H1 (cell line): ENCODE data around the gene TIMM10B. TPM values are rescaled to one million over a fixed set of nuclear protein-coding genes. Genes with fewer than 3 reads are reported as not detected.

Source experiments
- CREB1 ChIP-seq: IDR thresholded peaks from 2 replicates; pipeline ENCODE4 v1.6.1; 2012; ENCODE audit warnings: inconsistent platforms
- CTBP2 ChIP-seq: IDR thresholded peaks from 2 replicates; pipeline ENCODE4 v1.7.0; 2011; ENCODE audit warnings: borderline replicate concordance, mild to moderate bottlenecking, moderate library complexity, mixed read lengths, low read length; ENCODE audit not compliant: insufficient read depth, insufficient read length
- KDM5A ChIP-seq: fragments of 200-600 bp; IDR thresholded peaks from 2 replicates; pipeline ENCODE4 v1.7.1; 2012; ENCODE audit warnings: mild to moderate bottlenecking, low read length, inconsistent platforms, mixed read lengths
- RAD21 ChIP-seq, 2 experiments: IDR thresholded peaks in 1 of 2; conservative IDR thresholded peaks in 1 of 2; 2 replicates each; pipeline ENCODE4 v1.6.1; 2011; ENCODE audit warnings: low read depth in 2 of 2, low read length in 2 of 2, improper control_type of control experiment in 1 of 2, inconsistent platforms in 1 of 2, mild to moderate bottlenecking in 1 of 2, moderate library complexity in 1 of 2
- polyA plus RNA-seq, 7 experiments: library from polyadenylated mRNA; depleted of rRNA in 3 of 7; stranded (reverse) in 5 of 7; unstranded in 2 of 7; fragments of >200 nt in 5 of 7; fragments of 200-250 nt in 2 of 7; gene quantifications; 1 replicate in 5 of 7; 2 replicates in 1 of 7; 4 replicates in 1 of 7; pipeline versions ENCODE4 v1.2.1 to v1.2.3, GENCODE V29; 2011 to 2013; ENCODE audit warnings: missing spikeins in 2 of 7, mixed read lengths in 2 of 7
- total RNA-seq: library from RNA; stranded (reverse); fragmentation: NEBNext Ultra II Directional; extraction: Animal tissue kit (Norgen Biotek cat#: 25700); gene quantifications from 2 replicates; pipeline ENCODE4 v1.2.1, GENCODE V29; 2021
- TF ChIP-seq, protein P1 (sequence below): IDR thresholded peaks from 2 replicates; pipeline ENCODE4 v1.6.1; 2011; ENCODE audit warnings: low read depth, mild to moderate bottlenecking, low read length; ENCODE audit not compliant: insufficient read depth
- TF ChIP-seq, protein P2 (sequence below): fragments of 300-600 bp; sonication (generic); IDR thresholded peaks from 2 replicates; pipeline ENCODE4 v1.7.1; 2012; ENCODE audit warnings: low read length, moderate library complexity, mild to moderate bottlenecking, inconsistent platforms; ENCODE audit not compliant: insufficient replicate concordance
- TF ChIP-seq, protein P3 (sequence below): IDR thresholded peaks from 2 replicates; pipeline ENCODE4 v1.6.1; 2012; ENCODE audit warnings: inconsistent platforms

TIMM10B gene
- total and polyA plus RNA-seq, 2 of the 8 experiments (the other 6 are each of a cell fraction or from before 2014, with no cell fraction given): 38.2 to 47.8 TPM

DNA sequence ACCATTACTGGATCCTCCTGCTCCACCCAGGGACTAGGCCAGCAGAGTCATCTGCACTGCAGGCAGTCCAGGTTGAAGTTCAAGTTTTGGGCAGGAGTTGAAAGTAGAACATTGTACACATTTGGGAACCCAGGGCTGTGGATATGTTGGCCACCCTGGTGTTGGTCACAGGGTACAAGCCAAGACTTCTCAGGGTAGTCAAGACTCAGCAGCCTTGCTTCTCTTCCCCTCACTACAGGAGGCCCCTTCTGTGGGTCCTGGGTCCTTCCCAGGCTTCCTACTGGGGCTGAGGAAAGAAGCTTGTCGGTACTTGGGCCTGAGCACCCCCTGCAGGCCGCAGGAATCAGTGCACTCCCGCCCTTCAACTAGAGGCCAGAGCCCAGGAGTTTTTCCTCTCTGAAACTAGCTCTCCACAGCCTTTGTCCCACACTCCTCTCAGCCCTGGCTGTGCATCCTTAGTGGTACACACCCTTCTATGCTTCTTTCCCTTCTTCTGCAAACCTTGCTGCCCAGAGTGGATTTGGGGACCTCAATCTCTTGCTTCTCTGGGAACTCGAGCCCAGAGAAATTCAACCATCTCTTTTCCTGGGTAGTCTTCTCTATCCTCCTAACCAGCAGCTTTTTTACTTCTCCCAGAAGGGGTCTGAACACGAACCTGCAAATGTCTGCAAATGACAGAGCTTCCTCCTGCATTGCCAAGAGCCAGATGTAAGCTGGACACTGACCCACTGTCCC is 37.9 kb upstream of the TIMM10B start (continued):
- TF ChIP-seq, protein P1, sequence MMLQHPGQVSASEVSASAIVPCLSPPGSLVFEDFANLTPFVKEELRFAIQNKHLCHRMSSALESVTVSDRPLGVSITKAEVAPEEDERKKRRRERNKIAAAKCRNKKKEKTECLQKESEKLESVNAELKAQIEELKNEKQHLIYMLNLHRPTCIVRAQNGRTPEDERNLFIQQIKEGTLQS: no peak
- TF ChIP-seq KDM5A (no peak), RAD21 (IDR thresholded peaks at IDR 0.05 in 1 of 2, conservative IDR thresholded peaks at IDR 0.05 in 1 of 2; ENCODE audit: low read depth in 2 of 2, low read length in 2 of 2) (peak; percentile 81 to 82), CTBP2 (no peak), CREB1 (peak; percentile 10; the same call in 1 of the 2 replicates)
- TF ChIP-seq, protein P2, sequence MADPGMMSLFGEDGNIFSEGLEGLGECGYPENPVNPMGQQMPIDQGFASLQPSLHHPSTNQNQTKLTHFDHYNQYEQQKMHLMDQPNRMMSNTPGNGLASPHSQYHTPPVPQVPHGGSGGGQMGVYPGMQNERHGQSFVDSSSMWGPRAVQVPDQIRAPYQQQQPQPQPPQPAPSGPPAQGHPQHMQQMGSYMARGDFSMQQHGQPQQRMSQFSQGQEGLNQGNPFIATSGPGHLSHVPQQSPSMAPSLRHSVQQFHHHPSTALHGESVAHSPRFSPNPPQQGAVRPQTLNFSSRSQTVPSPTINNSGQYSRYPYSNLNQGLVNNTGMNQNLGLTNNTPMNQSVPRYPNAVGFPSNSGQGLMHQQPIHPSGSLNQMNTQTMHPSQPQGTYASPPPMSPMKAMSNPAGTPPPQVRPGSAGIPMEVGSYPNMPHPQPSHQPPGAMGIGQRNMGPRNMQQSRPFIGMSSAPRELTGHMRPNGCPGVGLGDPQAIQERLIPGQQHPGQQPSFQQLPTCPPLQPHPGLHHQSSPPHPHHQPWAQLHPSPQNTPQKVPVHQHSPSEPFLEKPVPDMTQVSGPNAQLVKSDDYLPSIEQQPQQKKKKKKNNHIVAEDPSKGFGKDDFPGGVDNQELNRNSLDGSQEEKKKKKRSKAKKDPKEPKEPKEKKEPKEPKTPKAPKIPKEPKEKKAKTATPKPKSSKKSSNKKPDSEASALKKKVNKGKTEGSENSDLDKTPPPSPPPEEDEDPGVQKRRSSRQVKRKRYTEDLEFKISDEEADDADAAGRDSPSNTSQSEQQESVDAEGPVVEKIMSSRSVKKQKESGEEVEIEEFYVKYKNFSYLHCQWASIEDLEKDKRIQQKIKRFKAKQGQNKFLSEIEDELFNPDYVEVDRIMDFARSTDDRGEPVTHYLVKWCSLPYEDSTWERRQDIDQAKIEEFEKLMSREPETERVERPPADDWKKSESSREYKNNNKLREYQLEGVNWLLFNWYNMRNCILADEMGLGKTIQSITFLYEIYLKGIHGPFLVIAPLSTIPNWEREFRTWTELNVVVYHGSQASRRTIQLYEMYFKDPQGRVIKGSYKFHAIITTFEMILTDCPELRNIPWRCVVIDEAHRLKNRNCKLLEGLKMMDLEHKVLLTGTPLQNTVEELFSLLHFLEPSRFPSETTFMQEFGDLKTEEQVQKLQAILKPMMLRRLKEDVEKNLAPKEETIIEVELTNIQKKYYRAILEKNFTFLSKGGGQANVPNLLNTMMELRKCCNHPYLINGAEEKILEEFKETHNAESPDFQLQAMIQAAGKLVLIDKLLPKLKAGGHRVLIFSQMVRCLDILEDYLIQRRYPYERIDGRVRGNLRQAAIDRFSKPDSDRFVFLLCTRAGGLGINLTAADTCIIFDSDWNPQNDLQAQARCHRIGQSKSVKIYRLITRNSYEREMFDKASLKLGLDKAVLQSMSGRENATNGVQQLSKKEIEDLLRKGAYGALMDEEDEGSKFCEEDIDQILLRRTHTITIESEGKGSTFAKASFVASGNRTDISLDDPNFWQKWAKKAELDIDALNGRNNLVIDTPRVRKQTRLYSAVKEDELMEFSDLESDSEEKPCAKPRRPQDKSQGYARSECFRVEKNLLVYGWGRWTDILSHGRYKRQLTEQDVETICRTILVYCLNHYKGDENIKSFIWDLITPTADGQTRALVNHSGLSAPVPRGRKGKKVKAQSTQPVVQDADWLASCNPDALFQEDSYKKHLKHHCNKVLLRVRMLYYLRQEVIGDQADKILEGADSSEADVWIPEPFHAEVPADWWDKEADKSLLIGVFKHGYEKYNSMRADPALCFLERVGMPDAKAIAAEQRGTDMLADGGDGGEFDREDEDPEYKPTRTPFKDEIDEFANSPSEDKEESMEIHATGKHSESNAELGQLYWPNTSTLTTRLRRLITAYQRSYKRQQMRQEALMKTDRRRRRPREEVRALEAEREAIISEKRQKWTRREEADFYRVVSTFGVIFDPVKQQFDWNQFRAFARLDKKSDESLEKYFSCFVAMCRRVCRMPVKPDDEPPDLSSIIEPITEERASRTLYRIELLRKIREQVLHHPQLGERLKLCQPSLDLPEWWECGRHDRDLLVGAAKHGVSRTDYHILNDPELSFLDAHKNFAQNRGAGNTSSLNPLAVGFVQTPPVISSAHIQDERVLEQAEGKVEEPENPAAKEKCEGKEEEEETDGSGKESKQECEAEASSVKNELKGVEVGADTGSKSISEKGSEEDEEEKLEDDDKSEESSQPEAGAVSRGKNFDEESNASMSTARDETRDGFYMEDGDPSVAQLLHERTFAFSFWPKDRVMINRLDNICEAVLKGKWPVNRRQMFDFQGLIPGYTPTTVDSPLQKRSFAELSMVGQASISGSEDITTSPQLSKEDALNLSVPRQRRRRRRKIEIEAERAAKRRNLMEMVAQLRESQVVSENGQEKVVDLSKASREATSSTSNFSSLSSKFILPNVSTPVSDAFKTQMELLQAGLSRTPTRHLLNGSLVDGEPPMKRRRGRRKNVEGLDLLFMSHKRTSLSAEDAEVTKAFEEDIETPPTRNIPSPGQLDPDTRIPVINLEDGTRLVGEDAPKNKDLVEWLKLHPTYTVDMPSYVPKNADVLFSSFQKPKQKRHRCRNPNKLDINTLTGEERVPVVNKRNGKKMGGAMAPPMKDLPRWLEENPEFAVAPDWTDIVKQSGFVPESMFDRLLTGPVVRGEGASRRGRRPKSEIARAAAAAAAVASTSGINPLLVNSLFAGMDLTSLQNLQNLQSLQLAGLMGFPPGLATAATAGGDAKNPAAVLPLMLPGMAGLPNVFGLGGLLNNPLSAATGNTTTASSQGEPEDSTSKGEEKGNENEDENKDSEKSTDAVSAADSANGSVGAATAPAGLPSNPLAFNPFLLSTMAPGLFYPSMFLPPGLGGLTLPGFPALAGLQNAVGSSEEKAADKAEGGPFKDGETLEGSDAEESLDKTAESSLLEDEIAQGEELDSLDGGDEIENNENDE: no peak
- TF ChIP-seq, protein P3, sequence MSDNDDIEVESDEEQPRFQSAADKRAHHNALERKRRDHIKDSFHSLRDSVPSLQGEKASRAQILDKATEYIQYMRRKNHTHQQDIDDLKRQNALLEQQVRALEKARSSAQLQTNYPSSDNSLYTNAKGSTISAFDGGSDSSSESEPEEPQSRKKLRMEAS: no peak
